ENCODE results near the gene CLBA1.
"Not testable (repeated sequence)": the region's sequence is repeated elsewhere in the genome, so short reads cannot be mapped to it uniquely, and the experiment has no call there.

GRCh38 chr14:104951863-104952657 is 33.5 kb upstream of the CLBA1 start:
- not testable (repeated sequence) for TF ChIP-seq POLR2AphosphoS5, CTCF, POLR2A, EP300 (IDR thresholded peaks at IDR 0.05)

Measured in gastroesophageal sphincter (tissue), 3 donors.